ENCODE data around the gene PTPRN2. TPM values are rescaled to one million over a fixed set of nuclear protein-coding genes. Genes with fewer than 3 reads are reported as not detected.

The PTPRN2 gene
- polyA plus RNA-seq, 1 experiment, result 0.02 TPM

DNA sequence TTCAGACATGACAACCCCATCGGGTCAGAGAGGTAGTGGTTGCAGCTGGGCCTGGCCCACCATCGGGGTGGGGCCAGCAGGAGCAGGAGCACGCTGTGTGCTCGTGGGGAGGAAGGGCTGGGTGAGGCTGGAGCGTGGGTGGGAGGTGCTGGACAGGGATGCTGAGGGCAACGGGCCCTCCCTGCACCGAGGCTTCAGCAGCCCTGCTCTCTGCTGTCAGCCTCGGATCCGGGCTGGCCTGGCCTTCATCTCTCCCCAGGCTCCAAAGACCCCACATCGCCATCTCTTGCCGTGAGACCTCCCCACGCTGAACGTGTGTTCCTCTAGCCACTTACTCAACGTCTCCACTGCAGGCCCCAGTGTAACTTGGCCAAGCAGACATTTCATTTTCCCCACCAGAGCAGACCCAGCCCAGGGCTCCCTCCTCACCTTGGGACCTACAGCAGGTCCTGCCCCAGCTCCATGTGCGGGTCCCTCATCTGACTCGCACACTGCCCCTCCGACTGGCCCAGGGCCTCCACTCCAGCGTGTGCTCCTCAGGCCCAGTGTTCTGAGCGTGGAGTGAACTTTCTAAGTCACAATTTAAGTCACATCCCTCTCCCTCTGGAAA lies 788.4 kb downstream of the PTPRN2 start:
- Histone ChIP-seq H3K27me3 (ENCODE audit: control insufficient read depth, insufficient read depth, low read length) (no peaks in the 10 kb centered on the region), H3K4me3 (ENCODE audit: low read depth, low read length) (no peak overlapping the region), H3K27ac (ENCODE audit: low read depth, low read length) (no peak overlapping the region), H3K9me3 (ENCODE audit: control insufficient read depth, insufficient read depth, low read length) (peaks cover 76% of the 10 kb centered on the region)
- CTCF ChIA-PET, result no interaction called here
- POLR2A ChIA-PET, result no interaction called here
- no peak for TF ChIP-seq CTCF (IDR thresholded peaks at IDR 0.05; ENCODE audit: low read depth, low read length)
- no peak for DNase-seq (ENCODE audit: low read depth, low spot score)

GRCh38 chr7:157797361-157797760 lies 790.3 kb downstream of the PTPRN2 start:
- CTCF ChIA-PET, result no interaction called here
- H3K27ac ChIP-seq (ENCODE audit: low read depth, low read length), result no peak overlapping the region
- POLR2A ChIA-PET, result no interaction called here
- no peak overlapping the region for H3K4me3 ChIP-seq (ENCODE audit: low read depth, low read length)
- H3K27me3 ChIP-seq (ENCODE audit: control insufficient read depth, insufficient read depth, low read length), result no peaks in the 10 kb centered on the region
- H3K9me3 ChIP-seq (ENCODE audit: control insufficient read depth, insufficient read depth, low read length), result peaks cover 94% of the 10 kb centered on the region
- no peak for DNase-seq (ENCODE audit: low read depth, low spot score)
- TF ChIP-seq CTCF (IDR thresholded peaks at IDR 0.05; ENCODE audit: low read depth, low read length), result no peak

DNA sequence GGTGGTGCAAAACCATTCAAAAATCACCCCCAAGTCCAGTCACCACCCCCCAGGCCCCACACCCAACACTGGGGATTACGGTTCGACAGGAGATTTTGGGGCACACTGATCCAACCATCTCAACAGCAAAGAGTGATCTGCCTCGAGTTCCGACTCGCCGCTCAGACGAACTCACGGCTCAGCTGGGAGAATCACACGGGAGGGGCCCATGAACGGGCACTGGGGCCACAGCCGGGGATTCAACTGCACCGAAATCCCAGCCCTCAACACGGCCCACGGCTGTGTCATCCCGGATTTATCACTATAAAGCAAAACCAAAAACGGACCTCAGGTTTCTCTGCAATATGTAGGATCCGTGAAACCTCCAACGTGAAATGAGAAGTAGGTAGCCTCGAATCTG lies 790.8 kb downstream of the PTPRN2 start:
- H3K27ac ChIP-seq (ENCODE audit: low read depth, low read length), result no peak overlapping the region
- POLR2A ChIA-PET, result no interaction called here
- no peak overlapping the region for H3K4me3 ChIP-seq (ENCODE audit: low read depth, low read length)
- CTCF ChIA-PET, result no interaction called here
- DNase-seq (ENCODE audit: low read depth, low spot score), result no peak
- no peak for TF ChIP-seq CTCF (IDR thresholded peaks at IDR 0.05; ENCODE audit: low read depth, low read length)
- peaks cover 94% of the 10 kb centered on the region for H3K9me3 ChIP-seq (ENCODE audit: control insufficient read depth, insufficient read depth, low read length)
- H3K27me3 ChIP-seq (ENCODE audit: control insufficient read depth, insufficient read depth, low read length), result no peaks in the 10 kb centered on the region

GRCh38 chr7:157795643-157796042 lies 792.0 kb downstream of the PTPRN2 start:
- no peak overlapping the region for H3K4me3 ChIP-seq (ENCODE audit: low read depth, low read length)
- POLR2A ChIA-PET, result no interaction called here
- CTCF ChIA-PET, result no interaction called here
- no peak for TF ChIP-seq CTCF (IDR thresholded peaks at IDR 0.05; ENCODE audit: low read depth, low read length)
- DNase-seq (ENCODE audit: low read depth, low spot score), result no peak
- no peaks in the 10 kb centered on the region for H3K27me3 ChIP-seq (ENCODE audit: control insufficient read depth, insufficient read depth, low read length)
- no peak overlapping the region for H3K27ac ChIP-seq (ENCODE audit: low read depth, low read length)
- peaks cover 92% of the 10 kb centered on the region for H3K9me3 ChIP-seq (ENCODE audit: control insufficient read depth, insufficient read depth, low read length)

DNA sequence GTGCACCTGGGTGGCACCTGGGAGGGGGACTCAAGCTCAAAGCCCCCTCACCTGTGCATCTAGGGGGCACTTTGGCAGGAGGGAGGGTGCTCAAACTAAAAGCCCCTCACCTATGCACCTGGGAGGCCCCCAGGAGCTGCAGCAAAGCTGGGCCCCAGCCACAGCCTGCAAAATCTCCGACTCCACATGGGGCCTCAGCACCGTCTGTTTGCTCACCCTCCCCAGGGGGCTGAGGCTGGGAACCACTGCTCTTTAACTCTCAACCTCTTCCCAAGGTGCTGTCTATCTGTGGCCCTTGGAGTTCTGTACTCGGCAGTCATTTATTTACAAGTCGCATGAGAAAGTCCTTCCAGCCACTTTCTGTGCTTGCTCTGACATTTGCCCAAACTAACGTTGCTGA lies 792.4 kb downstream of the PTPRN2 start:
- CTCF ChIA-PET, result no interaction called here
- Histone ChIP-seq H3K4me3 (ENCODE audit: low read depth, low read length) (no peak overlapping the region), H3K27ac (ENCODE audit: low read depth, low read length) (no peak overlapping the region), H3K9me3 (ENCODE audit: control insufficient read depth, insufficient read depth, low read length) (peaks cover 90% of the 10 kb centered on the region), H3K27me3 (ENCODE audit: control insufficient read depth, insufficient read depth, low read length) (no peaks in the 10 kb centered on the region)
- no peak for DNase-seq (ENCODE audit: low read depth, low spot score)
- POLR2A ChIA-PET, result no interaction called here
- no peak for TF ChIP-seq CTCF (IDR thresholded peaks at IDR 0.05; ENCODE audit: low read depth, low read length)
